Hepatocyte (in vitro differentiated cells): ENCODE measurements around the gene C13orf42. TPM values are rescaled to one million over a fixed set of nuclear protein-coding genes. Genes with fewer than 3 reads are reported as not detected.
"Not testable (repeated sequence)": the region's sequence is repeated elsewhere in the genome, so short reads cannot be mapped to it uniquely, and the experiment has no call there.

Source experiments
- DNase-seq: peaks from one replicate; pipeline ENCODE4 v3.0.0-alpha.2; 2016; ENCODE audit warnings: low spot score
- H2AFZ ChIP-seq: fragments of 200-600 bp; sonication (generic); 2 replicates; pipeline ENCODE4 v1.6.0; 2016; ENCODE audit warnings: antibody characterized with exemption, mild to moderate bottlenecking
- H3K27ac ChIP-seq: fragments of 200-600 bp; sonication (generic); 2 replicates; pipeline ENCODE4 v1.5.1; 2016; ENCODE audit warnings: mild to moderate bottlenecking
- H3K27me3 ChIP-seq: fragments of 200-600 bp; sonication (generic); 2 replicates; pipeline ENCODE4 v1.6.1; 2016
- H3K36me3 ChIP-seq: fragments of 200-600 bp; sonication (generic); replicated peaks from 2 replicates; pipeline ENCODE4 v1.5.1; 2016; ENCODE audit warnings: low read depth; ENCODE audit not compliant: insufficient read depth
- H3K4me1 ChIP-seq: fragments of 200-600 bp; sonication (generic); 2 replicates; pipeline ENCODE4 v1.5.1; 2016; ENCODE audit warnings: mild to moderate bottlenecking, moderate library complexity; ENCODE audit not compliant: insufficient read depth
- H3K4me2 ChIP-seq: fragments of 200-600 bp; sonication (generic); 2 replicates; pipeline ENCODE4 v1.6.0; 2016
- H3K4me3 ChIP-seq: fragments of 200-600 bp; sonication (generic); 2 replicates; pipeline ENCODE4 v1.5.1; 2016; ENCODE audit warnings: mild to moderate bottlenecking
- H3K79me2 ChIP-seq: fragments of 200-600 bp; sonication (generic); 2 replicates; pipeline ENCODE4 v1.6.0; 2017; ENCODE audit warnings: mild to moderate bottlenecking
- H3K9me2 ChIP-seq: fragments of 200-600 bp; sonication (generic); replicated peaks from 2 replicates; pipeline ENCODE4 v1.6.0; 2017; ENCODE audit warnings: mild to moderate bottlenecking; ENCODE audit not compliant: insufficient read depth
- H3K9me3 ChIP-seq: fragments of 200-600 bp; sonication (generic); 2 replicates; pipeline ENCODE4 v1.5.1; 2016; ENCODE audit warnings: low read depth, mild to moderate bottlenecking
- H4K20me1 ChIP-seq: fragments of 200-600 bp; sonication (generic); 2 replicates; pipeline ENCODE4 v1.6.0; 2016; ENCODE audit warnings: mild to moderate bottlenecking; ENCODE audit not compliant: insufficient read depth, poor library complexity, severe bottlenecking
- CTCF ChIP-seq: fragments of 200-600 bp; sonication (generic); IDR thresholded peaks from 2 replicates; pipeline ENCODE4 v1.5.1; 2016; ENCODE audit warnings: antibody characterized with exemption, mild to moderate bottlenecking; ENCODE audit not compliant: poor library complexity
- EZH2 ChIP-seq: fragments of 200-600 bp; sonication (generic); IDR thresholded peaks from 2 replicates; pipeline ENCODE4 v1.6.1; 2016; ENCODE audit warnings: antibody characterized with exemption, mild to moderate bottlenecking, borderline replicate concordance
- EZH2phosphoT487 ChIP-seq: fragments of 200-600 bp; sonication (generic); IDR thresholded peaks from one replicate; pipeline ENCODE4 v1.6.1; 2018; ENCODE audit warnings: antibody characterized with exemption, mild to moderate bottlenecking, low read depth, moderate library complexity; ENCODE audit not compliant: unreplicated experiment, severe bottlenecking
- WGBS: methylation state at CpG from one replicate; pipeline ENCODE4 v1.1.6; 2016; ENCODE audit warnings: low lambda C conversion rate; ENCODE audit errors: missing lambda C conversion rate; 5-methylcytosine and 5-hydroxymethylcytosine counted together
- polyA plus RNA-seq: library from polyadenylated mRNA; unstranded; fragments of >200 nt; fragmentation: Nextera tagmentation; extraction: Ambion mirVana; gene quantifications from 2 replicates; pipeline ENCODE4 v1.2.1, GENCODE V29; 2016
- total RNA-seq: library from RNA; depleted of rRNA; stranded (reverse); fragments of >200 nt; gene quantifications from 2 replicates; pipeline ENCODE4 v1.2.3, GENCODE V29; 2014

C13orf42 gene
- total and polyA plus RNA-seq, 2 experiments from 2014 or later: not detected

DNA sequence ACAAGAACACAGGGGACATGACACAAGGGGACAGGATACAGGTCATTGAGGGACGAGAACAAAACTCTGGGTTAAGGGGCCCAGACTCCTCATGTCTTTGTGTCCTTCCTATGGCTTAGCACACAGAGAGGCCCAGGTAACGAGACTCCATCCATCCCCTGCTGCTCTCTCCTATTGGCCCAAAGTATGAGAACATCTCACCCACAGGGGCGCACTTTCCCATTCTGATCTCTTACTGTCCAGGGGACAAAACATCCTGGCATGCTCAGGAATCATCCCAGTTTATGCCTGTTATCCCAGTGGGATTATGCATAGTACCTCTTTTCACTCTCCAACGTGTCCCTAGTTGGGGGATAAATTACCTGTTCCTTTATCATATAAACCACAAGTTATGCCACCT, 19.2 kb downstream of the C13orf42 start:
- TF ChIP-seq EZH2 (no peak), EZH2phosphoT487 (no peak), CTCF (no peak)

GRCh38 chr13:51083706-51084105, 27.4 kb downstream of the C13orf42 start:
- peaks cover 10% of the 10 kb centered on the region for H3K4me1 ChIP-seq
- H3K9me2 ChIP-seq: no peaks in the 10 kb centered on the region
- no peaks in the 10 kb centered on the region for H3K36me3 ChIP-seq
- no peak overlapping the region for H2AFZ ChIP-seq
- H3K9me3 ChIP-seq: no peaks in the 10 kb centered on the region
- DNase-seq: no peak
- no peak overlapping the region for H3K4me3 ChIP-seq
- no peak for TF ChIP-seq EZH2phosphoT487
- TF ChIP-seq CTCF: no peak
- no peak for TF ChIP-seq EZH2
- H3K27ac ChIP-seq: no peak overlapping the region
- H3K27me3 ChIP-seq: no peaks in the 10 kb centered on the region
- no peak overlapping the region for H3K4me2 ChIP-seq
- no peaks in the 10 kb centered on the region for H3K79me2 ChIP-seq
- H4K20me1 ChIP-seq: no peaks in the 10 kb centered on the region
- WGBS: 94% methylated on average over 5 of the region's 5 CpGs

More for the DNA sequence above, 19.2 kb downstream of the C13orf42 start:
- no peaks in the 10 kb centered on the region for H3K9me3 ChIP-seq
- H3K9me2 ChIP-seq: no peaks in the 10 kb centered on the region
- H3K27me3 ChIP-seq: no peaks in the 10 kb centered on the region
- DNase-seq: no peak
- H3K4me2 ChIP-seq: no peak overlapping the region
- H3K36me3 ChIP-seq: no peaks in the 10 kb centered on the region
- H4K20me1 ChIP-seq: no peaks in the 10 kb centered on the region
- no peak overlapping the region for H3K4me3 ChIP-seq
- WGBS: 86% methylated on average over 4 of the region's 4 CpGs
- no peaks in the 10 kb centered on the region for H3K79me2 ChIP-seq
- no peaks in the 10 kb centered on the region for H3K4me1 ChIP-seq
- no peak overlapping the region for H3K27ac ChIP-seq
- H2AFZ ChIP-seq: no peak overlapping the region

DNA sequence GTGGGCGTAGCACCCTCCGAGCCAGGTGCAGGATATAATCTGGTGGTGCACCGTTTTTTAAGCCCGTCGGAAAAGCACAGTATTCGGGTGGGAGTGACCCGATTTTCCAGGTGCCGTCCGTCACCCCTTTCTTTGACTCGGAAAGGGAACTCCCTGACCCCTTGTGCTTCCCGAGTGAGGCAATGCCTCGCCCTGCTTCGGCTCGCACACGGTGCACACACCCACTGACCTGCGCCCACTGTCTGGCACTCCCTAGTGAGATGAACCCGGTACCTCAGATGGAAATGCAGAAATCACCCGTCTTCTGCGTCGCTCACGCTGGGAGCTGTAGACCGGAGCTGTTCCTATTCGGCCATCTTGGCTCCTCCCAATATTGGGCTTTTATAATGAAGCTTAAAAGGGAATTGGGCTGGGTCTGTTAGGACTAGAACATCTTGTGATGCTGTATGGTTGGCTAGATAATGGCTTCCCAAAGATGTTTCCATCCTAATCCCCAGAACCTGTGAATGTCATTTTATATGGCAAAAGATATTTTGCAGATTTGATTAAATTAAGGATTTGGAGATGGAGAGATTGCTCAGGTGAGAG, 30.5 kb downstream of the C13orf42 start:
- H3K79me2 ChIP-seq, H3K4me2 ChIP-seq, H2AFZ ChIP-seq, H3K9me3 ChIP-seq, DNase-seq, H4K20me1 ChIP-seq, H3K9me2 ChIP-seq, H3K36me3 ChIP-seq, H3K4me1 ChIP-seq, H3K27me3 ChIP-seq, H3K4me3 ChIP-seq, H3K27ac ChIP-seq: not testable (repeated sequence)
- 88% methylated on average over 11 of the region's 23 CpGs for WGBS

DNA sequence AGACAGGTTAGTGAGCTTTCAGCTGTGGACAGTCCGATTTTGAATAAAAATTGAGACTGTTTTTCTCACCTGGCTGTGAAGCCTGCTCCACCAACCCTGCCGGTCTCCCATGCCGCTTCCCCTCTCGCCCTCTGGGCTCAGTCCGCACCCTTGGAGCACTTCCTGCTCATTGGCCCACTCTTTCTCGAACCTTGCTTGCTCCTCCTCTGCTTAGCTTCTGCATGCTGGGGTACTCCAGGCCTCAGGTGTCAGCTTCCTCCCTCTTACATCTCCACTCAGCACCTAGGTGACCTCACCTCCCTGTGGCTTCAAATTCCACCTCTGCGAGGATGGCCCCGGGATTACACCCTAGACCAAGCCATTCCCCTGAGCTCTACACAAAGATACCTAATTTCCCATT, 39.6 kb downstream of the C13orf42 start:
- no peaks in the 10 kb centered on the region for H3K9me2 ChIP-seq
- TF ChIP-seq EZH2phosphoT487: no peak
- TF ChIP-seq EZH2: no peak
- no peak for TF ChIP-seq CTCF
- H3K27ac ChIP-seq: no peak overlapping the region
- WGBS: 87% methylated on average over 8 of the region's 8 CpGs
- no peak overlapping the region for H2AFZ ChIP-seq
- no peaks in the 10 kb centered on the region for H3K36me3 ChIP-seq
- no peaks in the 10 kb centered on the region for H4K20me1 ChIP-seq
- H3K79me2 ChIP-seq: no peaks in the 10 kb centered on the region
- H3K9me3 ChIP-seq: no peaks in the 10 kb centered on the region
- H3K27me3 ChIP-seq: no peaks in the 10 kb centered on the region
- no peak for DNase-seq
- H3K4me1 ChIP-seq: no peaks in the 10 kb centered on the region
- H3K4me3 ChIP-seq: no peak overlapping the region
- H3K4me2 ChIP-seq: no peak overlapping the region
